ENCODE data around the gene GRM8. TPM values are rescaled to one million over a fixed set of nuclear protein-coding genes. Genes with fewer than 3 reads are reported as not detected.
"Not testable (repeated sequence)": the region's sequence is repeated elsewhere in the genome, so short reads cannot be mapped to it uniquely, and the experiment has no call there.

The GRM8 gene
- total RNA-seq, 4 donors from 2014 or later = 0.11 TPM; not detected in 3

DNA sequence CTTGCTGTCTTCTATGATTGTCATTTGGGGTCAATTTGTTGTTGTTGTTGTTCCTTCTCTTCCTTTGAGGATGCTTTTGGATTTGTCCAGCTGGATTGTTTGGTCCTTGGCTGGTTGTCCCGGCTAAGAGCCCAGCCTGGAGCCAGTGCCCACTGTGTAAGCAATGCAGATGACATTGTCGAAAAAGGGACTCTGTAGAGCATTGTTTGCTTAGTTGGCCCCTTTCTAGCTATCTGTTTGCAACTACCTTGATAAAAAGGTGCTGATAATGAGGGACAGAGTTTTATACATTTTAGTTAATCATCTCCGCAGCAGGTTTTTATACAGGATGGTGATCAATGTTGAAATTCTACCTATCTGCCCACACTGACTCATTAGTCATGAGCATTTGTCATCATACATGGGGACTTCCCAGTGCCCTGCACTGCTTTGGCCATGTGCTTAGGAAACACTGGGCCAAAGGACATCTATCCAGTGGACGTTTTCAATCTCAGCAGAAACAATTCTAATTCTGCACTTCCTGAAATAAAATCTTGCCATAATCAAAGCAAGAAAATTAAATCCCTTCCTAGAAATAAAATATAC, 311.9 kb downstream of the GRM8 start:
- WGBS = 76% methylated on average over 4 of the region's 4 CpGs

DNA sequence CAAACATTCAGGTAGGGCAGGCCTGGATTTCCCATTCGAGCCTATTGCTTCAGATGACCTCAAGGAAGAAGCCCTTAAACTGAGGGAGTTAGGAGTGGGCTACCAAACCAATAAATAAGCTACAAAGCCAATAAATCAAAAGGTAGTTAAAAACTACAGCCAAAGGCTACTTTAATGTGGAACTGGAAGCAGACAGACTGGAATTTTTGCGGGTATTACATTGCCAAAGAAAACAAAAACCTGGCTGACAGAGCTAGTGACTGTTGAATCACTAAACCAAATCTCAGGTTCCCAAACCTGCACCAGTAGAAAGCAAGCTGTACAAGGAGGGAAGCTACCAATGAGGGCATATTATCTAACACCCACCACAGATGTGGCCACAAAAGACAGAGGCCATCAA, 315.6 kb downstream of the GRM8 start:
- Histone ChIP-seq H3K9me3 (no peaks in the 10 kb centered on the region), H3K27me3 (no peaks in the 10 kb centered on the region), H3K36me3 (no peaks in the 10 kb centered on the region), H3K4me1 (no peaks in the 10 kb centered on the region), H3K27ac (replicated peaks in 1 of 4) (no peak overlapping the region), H3K4me3 (no peak overlapping the region)
- TF ChIP-seq, protein P1, sequence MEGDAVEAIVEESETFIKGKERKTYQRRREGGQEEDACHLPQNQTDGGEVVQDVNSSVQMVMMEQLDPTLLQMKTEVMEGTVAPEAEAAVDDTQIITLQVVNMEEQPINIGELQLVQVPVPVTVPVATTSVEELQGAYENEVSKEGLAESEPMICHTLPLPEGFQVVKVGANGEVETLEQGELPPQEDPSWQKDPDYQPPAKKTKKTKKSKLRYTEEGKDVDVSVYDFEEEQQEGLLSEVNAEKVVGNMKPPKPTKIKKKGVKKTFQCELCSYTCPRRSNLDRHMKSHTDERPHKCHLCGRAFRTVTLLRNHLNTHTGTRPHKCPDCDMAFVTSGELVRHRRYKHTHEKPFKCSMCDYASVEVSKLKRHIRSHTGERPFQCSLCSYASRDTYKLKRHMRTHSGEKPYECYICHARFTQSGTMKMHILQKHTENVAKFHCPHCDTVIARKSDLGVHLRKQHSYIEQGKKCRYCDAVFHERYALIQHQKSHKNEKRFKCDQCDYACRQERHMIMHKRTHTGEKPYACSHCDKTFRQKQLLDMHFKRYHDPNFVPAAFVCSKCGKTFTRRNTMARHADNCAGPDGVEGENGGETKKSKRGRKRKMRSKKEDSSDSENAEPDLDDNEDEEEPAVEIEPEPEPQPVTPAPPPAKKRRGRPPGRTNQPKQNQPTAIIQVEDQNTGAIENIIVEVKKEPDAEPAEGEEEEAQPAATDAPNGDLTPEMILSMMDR (IDR thresholded peaks at IDR 0.05) = no peak
- no peak for TF ChIP-seq POLR2AphosphoS5 (IDR thresholded peaks at IDR 0.05)
- no peak for TF ChIP-seq POLR2A (IDR thresholded peaks at IDR 0.05; ENCODE audit: low read depth)
- no peak for TF ChIP-seq EP300 (IDR thresholded peaks at IDR 0.05)
- peak; percentile 72 for DNase-seq (ENCODE audit: extremely low spot score)
- intact Hi-C loops (cut with DNase I) = no loop called here
- 48% methylated on average over 2 of the region's 2 CpGs for WGBS

More for the DNA sequence above, 311.9 kb downstream of the GRM8 start:
- Histone ChIP-seq H3K27ac (replicated peaks in 1 of 4) (no peak overlapping the region), H3K4me1 (no peaks in the 10 kb centered on the region), H3K27me3 (no peaks in the 10 kb centered on the region), H3K4me3 (no peak overlapping the region), H3K9me3 (no peaks in the 10 kb centered on the region), H3K36me3 (no peaks in the 10 kb centered on the region)
- no peak for TF ChIP-seq EP300 (IDR thresholded peaks at IDR 0.05)
- no peak for TF ChIP-seq POLR2AphosphoS5 (IDR thresholded peaks at IDR 0.05)
- TF ChIP-seq POLR2A (IDR thresholded peaks at IDR 0.05; ENCODE audit: low read depth) = no peak
- TF ChIP-seq, protein P1 (IDR thresholded peaks at IDR 0.05) = no peak
- intact Hi-C loops (cut with DNase I) = no loop called here
- DNase-seq (ENCODE audit: extremely low spot score) = no peak

GRCh38 chr7:126931581-126931980, 321.2 kb downstream of the GRM8 start:
- intact Hi-C loops (cut with DNase I) = no loop called here

GRCh38 chr7:126930166-126930565, 322.6 kb downstream of the GRM8 start:
- TF ChIP-seq, protein P1 (IDR thresholded peaks at IDR 0.05) = no peak
- TF ChIP-seq POLR2AphosphoS5 (IDR thresholded peaks at IDR 0.05) = no peak
- no peak for TF ChIP-seq POLR2A (IDR thresholded peaks at IDR 0.05; ENCODE audit: low read depth)
- TF ChIP-seq EP300 (IDR thresholded peaks at IDR 0.05) = no peak
- Histone ChIP-seq H3K36me3 (no peaks in the 10 kb centered on the region), H3K4me3 (no peak overlapping the region), H3K27me3 (no peaks in the 10 kb centered on the region), H3K4me1 (no peaks in the 10 kb centered on the region), H3K9me3 (no peaks in the 10 kb centered on the region), H3K27ac (replicated peaks in 1 of 4) (no peak overlapping the region)
- no peak for DNase-seq (ENCODE audit: extremely low spot score)
- intact Hi-C loops (cut with DNase I) = no loop called here
- 94% methylated on average over 2 of the region's 2 CpGs for WGBS

More at GRCh38 chr7:126931581-126931980, 321.2 kb downstream of the GRM8 start:
- no peak for DNase-seq (ENCODE audit: extremely low spot score)
- H3K4me1 ChIP-seq = no peaks in the 10 kb centered on the region
- H3K36me3 ChIP-seq = no peaks in the 10 kb centered on the region
- H3K27ac ChIP-seq (replicated peaks in 1 of 4) = no peak overlapping the region
- H3K27me3 ChIP-seq = no peaks in the 10 kb centered on the region
- no peak for TF ChIP-seq EP300 (IDR thresholded peaks at IDR 0.05)
- TF ChIP-seq, protein P1 (IDR thresholded peaks at IDR 0.05) = no peak
- TF ChIP-seq POLR2A (IDR thresholded peaks at IDR 0.05; ENCODE audit: low read depth) = no peak
- no peak for TF ChIP-seq POLR2AphosphoS5 (IDR thresholded peaks at IDR 0.05)
- no peak overlapping the region for H3K4me3 ChIP-seq
- no peaks in the 10 kb centered on the region for H3K9me3 ChIP-seq

DNA sequence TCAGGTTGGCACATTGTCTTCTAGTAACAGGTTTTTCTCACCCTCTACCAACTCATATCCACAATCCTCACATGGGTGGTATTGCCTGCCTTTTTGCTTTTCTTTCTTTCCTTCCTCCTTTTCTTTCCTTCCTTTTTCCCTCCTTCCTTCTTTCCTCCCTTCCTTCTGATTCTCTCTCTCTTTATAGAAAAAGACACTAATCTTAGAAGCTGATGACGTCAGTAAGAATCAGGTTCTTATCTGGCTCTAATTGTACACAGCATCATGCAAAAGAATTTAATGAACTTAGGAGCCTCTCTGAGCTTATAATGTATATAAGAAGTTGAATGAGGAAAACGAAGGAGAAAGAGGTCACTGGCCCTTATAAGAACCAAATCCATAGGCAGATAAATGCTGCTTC, 328.3 kb downstream of the GRM8 start:
- no peak for DNase-seq (ENCODE audit: extremely low spot score)
- Histone ChIP-seq H3K27me3 (peaks cover 0 to 3% (median 0%) of the 10 kb centered on the region in 4 donors), H3K4me3 (no peak overlapping the region), H3K9me3 (no peaks in the 10 kb centered on the region), H3K4me1 (no peaks in the 10 kb centered on the region), H3K36me3 (no peaks in the 10 kb centered on the region), H3K27ac (replicated peaks in 1 of 4) (no peak overlapping the region)
- TF ChIP-seq POLR2A (IDR thresholded peaks at IDR 0.05; ENCODE audit: low read depth) (no peak), EP300 (IDR thresholded peaks at IDR 0.05) (no peak)
- TF ChIP-seq, protein P1 (IDR thresholded peaks at IDR 0.05) = no peak
- intact Hi-C loops (cut with DNase I) = no loop called here
- WGBS = 58% methylated on average over 2 of the region's 2 CpGs

GRCh38 chr7:126911627-126912026, 341.1 kb downstream of the GRM8 start:
- H3K9me3 ChIP-seq; H3K36me3 ChIP-seq; H3K4me1 ChIP-seq; intact Hi-C loops (cut with DNase I); DNase-seq (ENCODE audit: extremely low spot score); H3K4me3 ChIP-seq; H3K27me3 ChIP-seq; H3K27ac ChIP-seq (replicated peaks in 1 of 4): not testable (repeated sequence)
- WGBS = 82% methylated on average over 4 of the region's 4 CpGs

GRCh38 chr7:126908564-126908963, 344.2 kb downstream of the GRM8 start:
- H3K27ac ChIP-seq (replicated peaks in 1 of 4); H3K36me3 ChIP-seq; H3K4me3 ChIP-seq; DNase-seq (ENCODE audit: extremely low spot score); H3K27me3 ChIP-seq; H3K4me1 ChIP-seq; H3K9me3 ChIP-seq; intact Hi-C loops (cut with DNase I): not testable (repeated sequence)
